Common myeloid progenitor, CD34-positive (primary cell): ENCODE data around the gene AXDND1.
"Not testable (repeated sequence)": the region's sequence is repeated elsewhere in the genome, so short reads cannot be mapped to it uniquely, and the experiment has no call there.

Experiments used
- CTCF ChIA-PET: fragments of 350-600 bp; sonication (Branson Sonifier 250); formaldehyde crosslinking; loops from one replicate; lab custom pipeline; 2021; ENCODE audit warnings: antibody characterized with exemption; lab: Charles Lee
- POLR2A ChIA-PET: fragments of 350-600 bp; sonication (Branson Sonifier 250); formaldehyde crosslinking; loops from one replicate; lab custom pipeline; 2021; ENCODE audit warnings: antibody characterized with exemption; lab: Charles Lee
- DNase-seq, 3 donors: peaks; one replicate each; pipeline versions ENCODE4 v3.0.0 to v3.0.0-alpha.2; 2013
- H3K27ac ChIP-seq, 2 experiments: 1 replicate in 1 of 2; 2 replicates in 1 of 2; pipeline ENCODE4 v1.7.0; 2013; ENCODE audit warnings: inconsistent platforms in 2 of 2, low read length in 2 of 2, mild to moderate bottlenecking in 2 of 2, low read depth in 1 of 2, moderate library complexity in 1 of 2; ENCODE audit not compliant: severe bottlenecking in 2 of 2, insufficient read depth in 1 of 2, poor library complexity in 1 of 2
- H3K27me3 ChIP-seq, 5 experiments: replicated peaks in 2 of 5; 1 replicate in 3 of 5; 2 replicates in 2 of 5; pipeline versions ENCODE4 v1.6.1 to v1.7.0; 2013; ENCODE audit warnings: low read length in 4 of 5, mild to moderate bottlenecking in 2 of 5, moderate library complexity in 2 of 5, inconsistent platforms in 1 of 5; ENCODE audit not compliant: insufficient read depth in 5 of 5, control insufficient read depth in 4 of 5
- H3K36me3 ChIP-seq, 4 experiments: 1 replicate in 2 of 4; 2 replicates in 2 of 4; pipeline versions ENCODE4 v1.6.1 to v1.7.0; 2013; ENCODE audit warnings: low read length in 3 of 4, control low read depth in 1 of 4, mild to moderate bottlenecking in 1 of 4; ENCODE audit not compliant: control insufficient read depth in 4 of 4, insufficient read depth in 4 of 4
- H3K4me1 ChIP-seq, 4 experiments: 1 replicate in 3 of 4; 2 replicates in 1 of 4; pipeline versions ENCODE4 v1.6.1 to v1.7.1; 2013; ENCODE audit warnings: low read length in 3 of 4, mild to moderate bottlenecking in 3 of 4, control low read depth in 1 of 4, inconsistent platforms in 1 of 4, moderate library complexity in 1 of 4; ENCODE audit not compliant: control insufficient read depth in 4 of 4, insufficient read depth in 4 of 4; ENCODE audit errors: control extremely low read depth in 1 of 4
- H3K4me3 ChIP-seq, 7 experiments: 1 replicate in 4 of 7; 2 replicates in 3 of 7; pipeline versions ENCODE4 v1.5.1 to v1.7.0; 2013; ENCODE audit warnings: mild to moderate bottlenecking in 7 of 7, low read length in 6 of 7, moderate library complexity in 6 of 7, inconsistent platforms in 2 of 7, low read depth in 2 of 7, control low read depth in 1 of 7; ENCODE audit not compliant: insufficient read depth in 4 of 7, control insufficient read depth in 1 of 7; ENCODE audit errors: extremely low read depth in 1 of 7
- H3K9me3 ChIP-seq, 5 experiments: 1 replicate in 4 of 5; 2 replicates in 1 of 5; pipeline versions ENCODE4 v1.6.1 to v1.7.1; 2013; ENCODE audit warnings: low read length in 4 of 5, mild to moderate bottlenecking in 2 of 5, inconsistent platforms in 1 of 5, low read depth in 1 of 5, moderate library complexity in 1 of 5; ENCODE audit not compliant: control insufficient read depth in 4 of 5, insufficient read depth in 2 of 5; ENCODE audit errors: control extremely low read depth in 1 of 5
- WGBS: methylation state at CpG from one replicate; pipeline ENCODE4 v1.1.5; 2013; ENCODE audit not compliant: insufficient coverage; 5-methylcytosine and 5-hydroxymethylcytosine counted together

AXDND1 gene

GRCh38 chr1:179493323-179493722 lies 127.6 kb downstream of the AXDND1 start:
- H3K27ac ChIP-seq, result no peak overlapping the region
- ChIA-PET CTCF (no interaction called here), POLR2A (no interaction called here)
- no peaks in the 10 kb centered on the region for H3K36me3 ChIP-seq
- no peaks in the 10 kb centered on the region for H3K4me1 ChIP-seq
- H3K9me3 ChIP-seq, result peaks cover 0 to 1% (median 0%) of the 10 kb centered on the region in 5 experiments
- no peak for DNase-seq
- H3K27me3 ChIP-seq, result no peaks in the 10 kb centered on the region
- 100% methylated on average over 1 of the region's 2 CpGs for WGBS
- no peak overlapping the region for H3K4me3 ChIP-seq

DNA sequence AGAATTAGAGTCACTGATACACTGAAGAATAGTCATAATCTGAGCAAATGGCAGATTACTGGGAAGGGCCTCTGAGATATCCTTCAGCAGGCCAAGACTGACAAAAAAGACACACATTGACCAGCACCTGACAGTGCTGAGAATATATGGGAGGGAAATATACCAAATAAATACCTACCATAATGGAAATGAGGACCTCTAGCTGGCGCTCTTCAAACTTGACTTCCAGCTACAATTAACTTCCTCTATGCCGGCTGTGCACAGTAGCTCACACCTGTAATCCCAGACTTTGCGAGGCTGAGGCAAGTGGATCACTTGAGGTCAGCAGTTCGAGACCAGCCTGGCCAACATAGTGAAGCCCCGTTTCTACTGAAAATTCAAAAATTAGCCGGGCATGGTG lies 140.4 kb downstream of the AXDND1 start:
- Histone ChIP-seq H3K4me3 (no peak overlapping the region), H3K9me3 (no peaks in the 10 kb centered on the region), H3K4me1 (no peaks in the 10 kb centered on the region), H3K27me3 (no peaks in the 10 kb centered on the region), H3K27ac (no peak overlapping the region), H3K36me3 (no peaks in the 10 kb centered on the region)
- CTCF ChIA-PET, result no interaction called here
- POLR2A ChIA-PET, result no interaction called here
- 92% methylated on average over 5 of the region's 6 CpGs for WGBS
- no peak for DNase-seq

DNA sequence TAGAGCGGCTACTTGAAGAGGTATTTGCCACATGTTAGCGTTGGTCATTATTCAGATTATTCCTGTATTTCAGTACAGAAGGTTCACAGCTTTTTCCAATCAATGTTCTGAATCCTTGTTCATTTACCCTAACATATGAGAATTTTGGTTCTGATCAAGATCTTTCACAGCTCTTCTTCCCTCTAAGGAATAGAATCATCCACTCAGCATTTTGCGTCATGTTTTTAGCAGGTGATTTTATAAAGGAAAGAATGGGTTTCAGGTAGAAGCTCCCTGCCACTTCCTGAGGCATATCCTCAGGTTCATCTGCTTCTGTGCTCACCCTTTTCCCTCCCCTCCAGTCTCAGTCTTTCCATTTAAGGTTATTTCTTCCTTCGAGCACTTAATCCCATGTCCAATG lies 143.6 kb downstream of the AXDND1 start:
- 71% methylated on average over 2 of the region's 4 CpGs for WGBS
- no peak for DNase-seq
- Histone ChIP-seq H3K27ac (no peak overlapping the region), H3K27me3 (no peaks in the 10 kb centered on the region), H3K4me1 (no peaks in the 10 kb centered on the region), H3K9me3 (no peaks in the 10 kb centered on the region), H3K4me3 (no peak overlapping the region), H3K36me3 (no peaks in the 10 kb centered on the region)
- ChIA-PET CTCF (no interaction called here), POLR2A (no interaction called here)

DNA sequence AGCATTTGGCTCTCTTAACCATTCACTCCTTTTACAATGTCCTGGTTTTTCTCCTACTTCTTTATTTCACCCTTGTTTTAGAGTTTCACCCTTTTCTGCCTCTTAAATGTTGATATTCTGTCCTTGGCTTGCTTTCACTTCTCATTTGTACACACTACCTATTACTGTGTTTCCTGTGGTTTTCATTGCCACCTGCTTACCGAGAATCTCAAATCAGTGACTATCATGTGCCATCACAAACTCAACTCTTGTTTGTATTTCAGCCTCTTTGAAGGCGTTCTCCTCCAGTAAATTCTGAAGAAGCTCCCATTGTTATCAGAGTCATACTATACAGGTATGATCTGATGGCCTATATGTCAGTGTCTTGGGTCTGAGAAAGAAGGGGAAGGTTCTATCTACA lies 144.3 kb downstream of the AXDND1 start:
- CTCF ChIA-PET, result no interaction called here

DNA sequence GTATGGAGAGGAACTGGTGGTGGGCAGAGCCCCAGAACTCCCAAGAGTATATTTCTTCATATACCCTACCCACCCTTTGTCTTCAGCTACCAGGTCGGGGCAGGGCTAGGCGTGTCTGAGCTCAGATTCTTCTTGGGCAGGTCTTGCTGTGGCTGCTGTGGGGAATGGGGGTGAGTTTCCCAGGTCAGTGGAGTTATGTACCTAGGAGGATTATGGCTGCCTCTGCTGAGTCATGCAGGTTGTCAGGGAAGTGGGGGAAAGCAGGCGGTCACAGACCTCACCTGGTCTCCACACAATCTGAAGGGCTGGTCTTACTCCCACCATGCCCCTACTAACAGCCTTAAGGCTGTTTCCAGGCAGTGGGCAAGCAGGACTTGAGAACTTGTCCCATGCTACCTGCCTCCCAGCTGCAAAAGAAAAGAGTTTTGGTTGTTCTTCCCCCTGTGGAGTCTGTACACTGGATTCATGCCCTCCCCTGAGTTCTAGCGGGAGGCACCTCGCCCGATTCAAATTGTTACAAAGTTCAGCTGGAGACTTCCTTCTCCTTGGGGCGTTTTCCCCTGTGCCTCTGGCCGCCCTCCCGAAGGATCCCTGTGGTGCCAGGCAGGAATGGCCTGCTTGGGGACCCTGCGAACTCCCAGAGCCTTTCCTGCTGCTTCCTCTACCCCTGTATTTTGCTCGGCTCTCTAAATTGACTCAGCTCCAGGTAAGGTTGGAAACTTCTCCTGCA lies 151.4 kb downstream of the AXDND1 start:
- H3K4me1 ChIP-seq, result no peaks in the 10 kb centered on the region
- no peak for DNase-seq
- H3K9me3 ChIP-seq, result peaks cover 0 to 3% (median 0%) of the 10 kb centered on the region in 5 experiments
- H3K27ac ChIP-seq, result no peak overlapping the region
- H3K27me3 ChIP-seq, result no peaks in the 10 kb centered on the region
- H3K36me3 ChIP-seq, result no peaks in the 10 kb centered on the region
- 80% methylated on average over 7 of the region's 11 CpGs for WGBS
- CTCF ChIA-PET, result no interaction called here
- H3K4me3 ChIP-seq, result no peak overlapping the region
- POLR2A ChIA-PET, result no interaction called here

More for the DNA sequence above, 144.3 kb downstream of the AXDND1 start:
- Histone ChIP-seq H3K27me3 (no peaks in the 10 kb centered on the region), H3K4me1 (no peaks in the 10 kb centered on the region), H3K27ac (no peak overlapping the region), H3K9me3 (no peaks in the 10 kb centered on the region), H3K36me3 (no peaks in the 10 kb centered on the region), H3K4me3 (no peak overlapping the region)
- POLR2A ChIA-PET, result no interaction called here
- DNase-seq, result no peak
- 100% methylated on average over 1 of the region's 2 CpGs for WGBS

GRCh38 chr1:179518544-179518943 lies 152.8 kb downstream of the AXDND1 start:
- H3K9me3 ChIP-seq, H3K4me3 ChIP-seq, POLR2A ChIA-PET, H3K27me3 ChIP-seq, H3K36me3 ChIP-seq, CTCF ChIA-PET, H3K27ac ChIP-seq, H3K4me1 ChIP-seq, DNase-seq: not testable (repeated sequence)
- WGBS, result no CpG with 5 or more reads among the region's 1 CpG

DNA sequence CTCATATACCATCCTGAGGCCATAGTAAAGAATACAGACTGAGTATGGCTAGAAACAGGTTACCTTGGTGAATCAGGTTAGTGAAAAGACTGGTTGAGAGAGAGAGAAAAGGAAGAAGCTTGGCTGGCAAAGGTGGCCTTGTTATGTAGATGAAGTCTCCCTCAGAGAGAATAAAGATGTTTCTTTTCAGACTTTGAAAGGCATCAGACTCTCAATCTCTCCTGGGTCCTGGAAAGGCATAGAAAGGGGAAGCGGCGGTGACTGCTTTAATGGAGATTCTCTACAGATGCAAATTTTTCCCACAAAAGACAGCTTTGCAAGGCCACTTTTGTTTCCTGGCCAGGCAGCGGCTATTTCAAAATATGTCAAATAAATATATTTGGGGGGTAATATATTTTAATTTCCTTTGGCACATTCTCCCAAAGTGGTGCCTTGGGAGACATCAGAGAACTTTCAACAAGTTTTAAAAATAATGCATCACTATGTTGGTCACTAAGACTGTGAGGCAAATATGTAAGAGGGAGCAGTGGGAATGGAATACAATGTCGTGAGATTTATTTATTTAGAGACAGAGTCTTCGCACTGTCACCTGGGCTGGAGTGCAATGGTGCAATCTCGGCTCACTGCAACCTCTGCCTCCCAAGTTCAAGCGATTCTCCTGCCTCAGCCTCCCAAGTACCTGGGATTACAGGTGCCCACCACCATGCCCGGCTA lies 163.9 kb downstream of the AXDND1 start:
- Histone ChIP-seq H3K4me1 (no peaks in the 10 kb centered on the region), H3K4me3 (no peak overlapping the region), H3K27ac (no peak overlapping the region), H3K9me3 (no peaks in the 10 kb centered on the region), H3K36me3 (no peaks in the 10 kb centered on the region), H3K27me3 (no peaks in the 10 kb centered on the region)
- DNase-seq, result no peak
- POLR2A ChIA-PET, result no interaction called here
- WGBS, result 87% methylated on average over 3 of the region's 8 CpGs
- CTCF ChIA-PET, result no interaction called here
